Measurements from ENCODE around the gene LITAF. TPM values are rescaled to one million over a fixed set of nuclear protein-coding genes. Genes with fewer than 3 reads are reported as not detected.
"Not testable (repeated sequence)": the region's sequence is repeated elsewhere in the genome, so short reads cannot be mapped to it uniquely, and the experiment has no call there.

LITAF gene
- polyA plus RNA-seq, 3 donors = 67.9 to 118 (median 69.0) TPM

DNA sequence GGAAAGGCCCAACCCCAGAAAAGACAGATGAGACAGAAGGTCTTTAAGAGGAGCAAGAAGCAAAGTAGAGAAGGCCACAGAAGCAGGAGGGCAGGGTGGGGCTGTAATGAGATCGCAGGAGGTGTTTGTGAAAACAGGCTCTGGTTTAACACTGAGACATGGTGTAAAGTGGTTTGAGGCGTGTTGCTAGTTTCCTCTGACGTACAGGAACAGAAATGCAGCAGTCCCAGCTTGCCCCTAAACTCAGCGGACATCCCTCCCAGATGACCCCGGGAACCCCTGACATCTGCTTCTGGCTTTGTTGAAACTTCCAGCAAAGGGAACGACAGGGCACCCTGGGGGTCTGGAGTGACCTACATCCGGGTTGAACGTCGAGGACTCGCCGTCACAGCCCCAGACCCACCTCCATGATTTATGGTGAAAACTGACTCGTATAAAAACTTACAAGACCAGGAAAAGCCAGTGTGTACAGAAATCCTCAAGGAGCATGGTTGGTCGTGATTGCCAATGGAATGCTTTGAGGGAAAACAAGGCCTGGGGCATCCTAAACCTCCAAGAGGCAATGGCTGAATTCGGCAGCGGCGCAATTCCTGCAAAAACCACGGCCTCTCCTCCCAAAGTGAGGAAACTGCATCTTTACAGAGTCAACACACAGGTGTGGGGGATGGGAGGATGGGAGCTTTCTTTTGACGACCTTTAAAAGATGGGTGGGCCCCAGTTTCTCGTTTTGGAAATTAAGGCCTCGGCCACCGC, 25.8 kb downstream of the LITAF start:
- H3K79me2 ChIP-seq (ENCODE audit: insufficient read depth, low read length) = peaks cover 50% of the 10 kb centered on the region
- Mint-ChIP-seq H3K36me3 (peaks cover 29 to 54% of the 10 kb centered on the region in 2 donors), H3K4me1 (peaks cover 29% of the 10 kb centered on the region), H3K27me3 (ENCODE audit: low read depth in 3 of 3) (peaks cover 0 to 14% (median 1%) of the 10 kb centered on the region in 3 donors), H3K9me3 (peaks cover 5 to 10% (median 8%) of the 10 kb centered on the region in 7 donors), H3K27ac (peak overlapping the region in 3 of 7 donors; percentile 27 to 76 (median 31)), H3K4me3 (peak overlapping the region in 1 of 2 donors; percentile 45)
- H3K36me3 ChIP-seq (replicated peaks in 1 of 2; ENCODE audit: control insufficient read depth in 1 of 2, insufficient read depth in 2 of 2, low read length in 2 of 2) = peaks cover 15 to 25% of the 10 kb centered on the region in 2 donors
- TF ChIP-seq CTCF (IDR thresholded peaks at IDR 0.05) = no peak
- DNase-seq = no peak
- no peak overlapping the region for H3K27ac ChIP-seq (ENCODE audit: low read depth in 1 of 2, low read length in 2 of 2)
- peaks cover 95% of the 10 kb centered on the region for H4K20me1 ChIP-seq (ENCODE audit: insufficient read depth, low read length)
- no peak overlapping the region for H3K4me2 ChIP-seq (replicated peaks; ENCODE audit: extremely low read depth, low read length, poor library complexity, severe bottlenecking)
- H3K9me3 ChIP-seq (replicated peaks in 1 of 2; ENCODE audit: control insufficient read depth in 1 of 2, insufficient read depth in 1 of 2, low read length in 2 of 2) = peaks cover 0 to 7% of the 10 kb centered on the region in 2 donors
- H3K27me3 ChIP-seq (ENCODE audit: control insufficient read depth in 2 of 2, insufficient read depth in 2 of 2, low read length in 2 of 2) = no peaks in the 10 kb centered on the region
- WGBS (ENCODE audit: insufficient coverage) = 73% methylated on average over 8 of the region's 21 CpGs
- H2AFZ ChIP-seq (ENCODE audit: insufficient read depth, low read depth, low read length, poor library complexity, severe bottlenecking) = no peak overlapping the region
- intact Hi-C loops (cut with micrococcal nuclease) = no loop called here
- H3K9ac ChIP-seq (ENCODE audit: insufficient read depth, low read length, poor library complexity, severe bottlenecking) = no peak overlapping the region
- H3K4me3 ChIP-seq (replicated peaks in 1 of 3; ENCODE audit: low read depth in 2 of 3, low read length in 3 of 3) = no peak overlapping the region
- peaks cover 0 to 3% of the 10 kb centered on the region in 2 donors for H3K4me1 ChIP-seq (ENCODE audit: control insufficient read depth in 1 of 2, insufficient read depth in 2 of 2, low read length in 2 of 2)

- H3K79me2 ChIP-seq (ENCODE audit: insufficient read depth, low read length) = peaks cover 34% of the 10 kb centered on the region
- H3K4me3 Mint-ChIP-seq; H3K9ac ChIP-seq (ENCODE audit: insufficient read depth, low read length, poor library complexity, severe bottlenecking); H3K27ac Mint-ChIP-seq; intact Hi-C loops (cut with micrococcal nuclease); H3K4me3 ChIP-seq (replicated peaks in 1 of 3; ENCODE audit: low read depth in 2 of 3, low read length in 3 of 3); H3K4me1 ChIP-seq (ENCODE audit: control insufficient read depth in 1 of 2, insufficient read depth in 2 of 2, low read length in 2 of 2); H3K4me2 ChIP-seq (replicated peaks; ENCODE audit: extremely low read depth, low read length, poor library complexity, severe bottlenecking); H3K27me3 ChIP-seq (ENCODE audit: control insufficient read depth in 2 of 2, insufficient read depth in 2 of 2, low read length in 2 of 2); H3K27ac ChIP-seq (ENCODE audit: low read depth in 1 of 2, low read length in 2 of 2); H2AFZ ChIP-seq (ENCODE audit: insufficient read depth, low read depth, low read length, poor library complexity, severe bottlenecking); DNase-seq; H3K9me3 Mint-ChIP-seq; H3K9me3 ChIP-seq (replicated peaks in 1 of 2; ENCODE audit: control insufficient read depth in 1 of 2, insufficient read depth in 1 of 2, low read length in 2 of 2): not testable (repeated sequence)
- H3K36me3 Mint-ChIP-seq = peaks cover 39 to 64% of the 10 kb centered on the region in 2 donors
- peaks cover 38 to 46% of the 10 kb centered on the region in 2 donors for H3K36me3 ChIP-seq (replicated peaks in 1 of 2; ENCODE audit: control insufficient read depth in 1 of 2, insufficient read depth in 2 of 2, low read length in 2 of 2)
- H3K27me3 Mint-ChIP-seq (ENCODE audit: low read depth in 3 of 3) = peaks cover 0 to 10% (median 1%) of the 10 kb centered on the region in 3 donors
- peaks cover 18% of the 10 kb centered on the region for H3K4me1 Mint-ChIP-seq
- peaks cover 88% of the 10 kb centered on the region for H4K20me1 ChIP-seq (ENCODE audit: insufficient read depth, low read length)
- 100% methylated on average over 1 of the region's 6 CpGs for WGBS (ENCODE audit: insufficient coverage)
Observed at GRCh38 chr16:11558308-11558823, 28.4 kb downstream of the LITAF start.

Data from CD14-positive monocyte (primary cell).